BLaER1 treated with 17β-estradiol and CSF1 and Interleukin-3, amounts not matched to agents 10 nM and 100 nM (cell line): ENCODE data around the gene RNPEP.
"Not testable (repeated sequence)": the region's sequence is repeated elsewhere in the genome, so short reads cannot be mapped to it uniquely, and the experiment has no call there.

Experiments
- H3K27ac ChIP-seq, 11 experiments: shearing (Covaris generic); formaldehyde crosslinking; 2 replicates each; pipeline ENCODE4 v1.8.1; 2022
- H3K27me3 ChIP-seq, 11 experiments: shearing (Covaris generic); formaldehyde crosslinking; 2 replicates each; pipeline ENCODE4 v1.8.1; 2022
- H3K36me3 ChIP-seq, 11 experiments: shearing (Covaris generic); formaldehyde crosslinking; 2 replicates each; pipeline ENCODE4 v1.8.1; 2022
- H3K4me1 ChIP-seq, 10 experiments: shearing (Covaris generic); formaldehyde crosslinking; 2 replicates each; pipeline ENCODE4 v1.8.1; 2022
- H3K4me2 ChIP-seq, 11 experiments: shearing (Covaris generic); formaldehyde crosslinking; 2 replicates each; pipeline ENCODE4 v1.8.1; 2022
- H3K4me3 ChIP-seq, 10 experiments: shearing (Covaris generic); formaldehyde crosslinking; 2 replicates each; pipeline ENCODE4 v1.8.1; 2022
- H3K9ac ChIP-seq, 11 experiments: shearing (Covaris generic); formaldehyde crosslinking; 2 replicates each; pipeline ENCODE4 v1.8.1; 2022
- H3K9me3 ChIP-seq, 11 experiments: shearing (Covaris generic); formaldehyde crosslinking; replicated peaks in 1 of 11; 2 replicates each; pipeline ENCODE4 v1.8.1; 2022
- H4K20me1 ChIP-seq, 11 experiments: shearing (Covaris generic); formaldehyde crosslinking; 2 replicates each; pipeline ENCODE4 v1.8.1; 2022
- Cebpa-rat ChIP-seq, 11 experiments: shearing (Covaris generic); IDR thresholded peaks; 2 replicates each; pipeline ENCODE4 v1.8.1; 2022

The RNPEP gene

DNA sequence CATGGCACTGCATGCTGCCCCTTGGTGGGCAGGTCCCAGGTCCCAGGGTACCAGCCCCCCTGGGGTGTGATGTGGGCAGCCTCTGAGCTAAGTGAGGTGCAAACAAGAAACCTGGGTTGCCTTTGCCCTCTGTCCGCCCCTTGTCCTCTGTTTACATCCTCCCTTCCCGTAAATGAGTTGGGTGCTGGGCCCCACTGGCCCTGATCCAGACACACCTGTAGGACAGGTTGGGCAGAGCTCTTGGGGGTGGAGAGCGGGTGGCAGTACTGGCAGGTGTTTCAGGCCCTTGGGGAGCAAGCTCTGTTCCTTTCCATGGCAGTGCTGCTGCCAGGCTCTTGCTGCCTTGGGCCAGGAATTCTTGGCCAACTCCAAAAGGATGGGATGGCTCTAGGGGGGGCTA, 63.8 kb downstream of the RNPEP start:
- Histone ChIP-seq H3K9me3 (no peaks in the 10 kb centered on the region), H3K27me3 (no peaks in the 10 kb centered on the region), H3K9ac (no peak overlapping the region), H3K4me3 (no peak overlapping the region), H3K36me3 (no peaks in the 10 kb centered on the region), H4K20me1 (no peaks in the 10 kb centered on the region; a peak in 1 of 22 replicates), H3K4me1 (peaks cover 0 to 4% (median 0%) of the 10 kb centered on the region in 10 experiments; a peak in 2 of 20 replicates), H3K27ac (no peak overlapping the region), H3K4me2 (no peak overlapping the region)
- TF ChIP-seq Cebpa-rat (IDR thresholded peaks at IDR 0.05), result no peak

- no peaks in the 10 kb centered on the region for H3K9me3 ChIP-seq
- no peak for TF ChIP-seq Cebpa-rat (IDR thresholded peaks at IDR 0.05)
- no peak overlapping the region for H3K4me2 ChIP-seq
- no peaks in the 10 kb centered on the region; a peak in 1 of 22 replicates for H4K20me1 ChIP-seq
- H3K4me1 ChIP-seq, result peaks cover 0 to 4% (median 0%) of the 10 kb centered on the region in 10 experiments; a peak in 2 of 20 replicates
- no peak overlapping the region for H3K9ac ChIP-seq
- no peaks in the 10 kb centered on the region for H3K27me3 ChIP-seq
- no peak overlapping the region for H3K27ac ChIP-seq
- no peak overlapping the region for H3K4me3 ChIP-seq
- no peaks in the 10 kb centered on the region for H3K36me3 ChIP-seq
Observed at GRCh38 chr1:202046748-202047708, 64.6 kb downstream of the RNPEP start.

DNA sequence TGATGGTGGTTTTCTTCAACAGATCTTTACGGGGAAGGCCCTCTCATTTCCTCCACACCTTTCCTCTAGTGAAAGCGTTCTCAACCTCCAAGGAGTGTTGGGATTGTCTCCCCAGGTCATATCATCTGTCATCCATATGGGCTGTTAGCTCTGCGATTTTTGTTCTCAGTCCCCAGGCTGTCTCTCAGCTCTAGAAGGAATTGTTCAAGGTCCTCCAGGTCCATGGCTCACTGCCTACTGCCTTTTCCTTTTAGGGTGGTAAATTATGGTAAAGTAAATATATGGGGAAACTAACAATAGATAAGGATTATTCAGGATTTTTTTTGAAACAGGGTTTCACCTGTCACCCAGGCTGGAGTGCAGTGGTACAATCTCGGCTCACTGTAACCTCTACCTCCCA, 65.5 kb downstream of the RNPEP start:
- no peak overlapping the region for H3K4me2 ChIP-seq
- H4K20me1 ChIP-seq, result no peaks in the 10 kb centered on the region; a peak in 1 of 22 replicates
- H3K27me3 ChIP-seq, result no peaks in the 10 kb centered on the region
- H3K4me3 ChIP-seq, result no peak overlapping the region
- TF ChIP-seq Cebpa-rat (IDR thresholded peaks at IDR 0.05), result no peak
- H3K27ac ChIP-seq, result no peak overlapping the region
- no peaks in the 10 kb centered on the region for H3K36me3 ChIP-seq
- peaks cover 0 to 4% (median 0%) of the 10 kb centered on the region in 10 experiments; a peak in 2 of 20 replicates for H3K4me1 ChIP-seq
- no peaks in the 10 kb centered on the region for H3K9me3 ChIP-seq
- H3K9ac ChIP-seq, result no peak overlapping the region

GRCh38 chr1:202049129-202049528, 66.7 kb downstream of the RNPEP start:
- H3K4me2 ChIP-seq, result no peak overlapping the region
- H3K4me1 ChIP-seq, result peaks cover 0 to 4% (median 0%) of the 10 kb centered on the region in 10 experiments; a peak in 2 of 20 replicates
- no peak for TF ChIP-seq Cebpa-rat (IDR thresholded peaks at IDR 0.05)
- H3K4me3 ChIP-seq, result no peak overlapping the region
- no peak overlapping the region for H3K9ac ChIP-seq
- no peaks in the 10 kb centered on the region for H3K9me3 ChIP-seq
- H3K27ac ChIP-seq, result no peak overlapping the region
- H3K36me3 ChIP-seq, result no peaks in the 10 kb centered on the region
- no peaks in the 10 kb centered on the region; a peak in 1 of 22 replicates for H4K20me1 ChIP-seq
- H3K27me3 ChIP-seq, result no peaks in the 10 kb centered on the region

GRCh38 chr1:202054094-202054493, 71.6 kb downstream of the RNPEP start:
- no peak for TF ChIP-seq Cebpa-rat (IDR thresholded peaks at IDR 0.05)
- H3K4me3 ChIP-seq, result no peak overlapping the region

DNA sequence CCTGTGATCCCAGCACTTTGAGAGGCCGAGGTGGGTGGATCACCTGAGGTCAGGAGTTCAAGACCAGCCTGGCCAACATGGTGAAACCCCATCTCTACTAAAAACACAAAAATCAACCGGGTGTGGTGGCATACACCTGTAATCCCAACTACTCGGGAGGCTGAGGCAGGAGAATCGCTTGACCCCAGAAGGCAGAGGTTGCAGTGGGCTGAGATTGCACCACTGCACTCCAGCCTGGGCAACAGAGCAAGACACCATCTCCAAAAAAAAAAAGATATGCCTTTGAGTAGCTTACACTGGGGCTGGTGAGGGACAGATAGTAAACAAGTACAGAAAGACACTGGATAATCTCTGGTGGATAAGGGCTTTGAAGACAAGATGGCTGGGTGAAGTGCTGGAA, 72.2 kb downstream of the RNPEP start:
- H3K4me2 ChIP-seq, H3K27ac ChIP-seq, H3K27me3 ChIP-seq, H3K9me3 ChIP-seq, H3K36me3 ChIP-seq, H3K4me3 ChIP-seq, H4K20me1 ChIP-seq, H3K9ac ChIP-seq: not testable (repeated sequence)
- H3K4me1 ChIP-seq, result peaks cover 0 to 27% (median 4%) of the 10 kb centered on the region in 10 experiments; a peak in 11 of 20 replicates

More at GRCh38 chr1:202054094-202054493, 71.6 kb downstream of the RNPEP start:
- Histone ChIP-seq H3K27me3 (no peaks in the 10 kb centered on the region), H4K20me1 (no peaks in the 10 kb centered on the region), H3K9me3 (no peaks in the 10 kb centered on the region), H3K4me2 (no peak overlapping the region), H3K9ac (no peak overlapping the region), H3K27ac (no peak overlapping the region), H3K36me3 (no peaks in the 10 kb centered on the region), H3K4me1 (peaks cover 0 to 27% (median 4%) of the 10 kb centered on the region in 10 experiments; a peak in 11 of 20 replicates)
